Melanocyte of skin (primary cell): ENCODE measurements around the gene TBL1X. TPM values are rescaled to one million over a fixed set of nuclear protein-coding genes. Genes with fewer than 3 reads are reported as not detected.

Experiments used
- total RNA-seq, 2 donors: library from RNA; depleted of rRNA; stranded (reverse); fragments of >200 nt; gene quantifications; 2 replicates each; pipeline ENCODE4 v1.2.3, GENCODE V29; 2012

TBL1X gene
- 1 to 10 TPM; 6.9 to 8.7 TPM for total RNA-seq

DNA sequence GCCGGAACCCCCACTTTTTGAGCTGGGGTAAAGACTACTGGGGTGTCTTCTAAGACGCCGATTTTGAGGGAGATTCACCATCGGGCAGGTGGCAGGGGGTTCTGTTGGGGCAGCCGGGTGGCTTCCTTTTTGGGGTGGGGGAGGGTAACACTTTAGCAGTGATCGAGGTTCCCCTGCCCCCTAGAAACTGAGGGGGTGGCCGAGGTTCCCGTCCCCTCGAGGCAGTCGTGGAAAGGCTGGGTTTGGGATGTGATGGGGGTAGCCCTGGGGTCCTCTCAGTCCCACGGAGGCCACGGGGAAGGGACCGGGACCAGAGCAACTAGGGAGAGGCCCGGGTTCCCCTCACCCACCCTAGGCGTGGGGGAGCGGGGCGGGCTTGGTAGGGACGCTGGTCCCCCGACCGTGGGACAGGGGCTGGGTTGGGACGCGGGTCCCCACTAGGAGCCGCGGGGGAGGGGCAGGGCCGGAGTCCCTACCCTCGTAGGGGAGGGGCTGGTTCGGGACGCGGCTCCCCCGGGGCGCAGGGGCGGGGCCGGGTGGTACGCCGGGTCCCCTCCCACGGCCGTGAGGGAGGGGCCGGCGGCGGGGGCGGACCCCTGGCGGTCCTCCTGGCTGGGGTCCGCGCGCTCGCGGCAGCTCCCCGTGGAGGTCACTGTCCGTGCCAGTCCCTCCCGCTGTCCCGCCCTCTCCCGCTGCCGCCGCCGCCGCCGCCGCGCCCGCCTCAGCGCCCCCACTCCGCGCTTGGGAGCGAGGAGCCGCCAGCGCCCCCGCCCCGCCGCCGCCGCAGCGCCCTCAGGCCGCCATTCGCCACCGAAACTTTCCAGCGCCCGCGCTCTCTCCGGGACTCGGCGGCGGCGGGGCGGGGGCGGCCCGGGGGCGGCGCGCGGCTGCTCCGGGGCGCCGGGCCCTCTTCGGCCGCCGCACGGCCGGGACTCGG lies at the start of gene TBL1X:
TBL1X (plus strand) TSS at position 624 of the 937 bp plus-strand sequence. CDS start 188,529 bp downstream, outside the sequence.

GRCh38 chrX:9765737-9766097 lies 300.9 kb downstream of the TBL1X start, which contains the start of gene GPR143:
TSS of gene GPR143 (minus strand) at chrX:9765847. CDS start at chrX:9765817, 30 bp downstream.

GRCh38 chrX:9785944-9786797 lies 321.3 kb downstream of the TBL1X start, which contains the start of gene SHROOM2:
TSS of gene SHROOM2 (plus strand) at chrX:9786429. CDS start at chrX:9786546, 117 bp downstream.

